ENCODE results near the gene CLDN24.

- no peak for TF ChIP-seq MAX (IDR thresholded peaks at IDR 0.05; ENCODE audit: insufficient read depth, insufficient read length)
- TF ChIP-seq, protein P1, sequence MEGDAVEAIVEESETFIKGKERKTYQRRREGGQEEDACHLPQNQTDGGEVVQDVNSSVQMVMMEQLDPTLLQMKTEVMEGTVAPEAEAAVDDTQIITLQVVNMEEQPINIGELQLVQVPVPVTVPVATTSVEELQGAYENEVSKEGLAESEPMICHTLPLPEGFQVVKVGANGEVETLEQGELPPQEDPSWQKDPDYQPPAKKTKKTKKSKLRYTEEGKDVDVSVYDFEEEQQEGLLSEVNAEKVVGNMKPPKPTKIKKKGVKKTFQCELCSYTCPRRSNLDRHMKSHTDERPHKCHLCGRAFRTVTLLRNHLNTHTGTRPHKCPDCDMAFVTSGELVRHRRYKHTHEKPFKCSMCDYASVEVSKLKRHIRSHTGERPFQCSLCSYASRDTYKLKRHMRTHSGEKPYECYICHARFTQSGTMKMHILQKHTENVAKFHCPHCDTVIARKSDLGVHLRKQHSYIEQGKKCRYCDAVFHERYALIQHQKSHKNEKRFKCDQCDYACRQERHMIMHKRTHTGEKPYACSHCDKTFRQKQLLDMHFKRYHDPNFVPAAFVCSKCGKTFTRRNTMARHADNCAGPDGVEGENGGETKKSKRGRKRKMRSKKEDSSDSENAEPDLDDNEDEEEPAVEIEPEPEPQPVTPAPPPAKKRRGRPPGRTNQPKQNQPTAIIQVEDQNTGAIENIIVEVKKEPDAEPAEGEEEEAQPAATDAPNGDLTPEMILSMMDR (IDR thresholded peaks at IDR 0.05; ENCODE audit: extremely low read depth in 1 of 2, insufficient read depth in 1 of 2, low read depth in 1 of 2, low read length in 2 of 2), result no peak
- TF ChIP-seq MYC (IDR thresholded peaks at IDR 0.05; ENCODE audit: low read depth, low read length), result no peak
- no peak for TF ChIP-seq POLR2A (IDR thresholded peaks at IDR 0.05; ENCODE audit: low read depth, low read length)
- no peak for TF ChIP-seq GATA2 (IDR thresholded peaks at IDR 0.05; ENCODE audit: insufficient read depth, insufficient read length, low read depth, low read length)
- TF ChIP-seq POLR2AphosphoS5 (IDR thresholded peaks at IDR 0.05; ENCODE audit: insufficient read depth, low read depth, low read length), result no peak
Observed at GRCh38 chr4:183272384-183272783, 49.8 kb downstream of the CLDN24 start.
